IPS-11a (cell line): ENCODE measurements around the gene SIPA1.

ENCODE experiments used
- H3K4me3 ChIP-seq: one replicate; pipeline ENCODE4 v1.5.1; 2013; ENCODE audit warnings: low read depth, low read length, control low read depth

Gene SIPA1

DNA sequence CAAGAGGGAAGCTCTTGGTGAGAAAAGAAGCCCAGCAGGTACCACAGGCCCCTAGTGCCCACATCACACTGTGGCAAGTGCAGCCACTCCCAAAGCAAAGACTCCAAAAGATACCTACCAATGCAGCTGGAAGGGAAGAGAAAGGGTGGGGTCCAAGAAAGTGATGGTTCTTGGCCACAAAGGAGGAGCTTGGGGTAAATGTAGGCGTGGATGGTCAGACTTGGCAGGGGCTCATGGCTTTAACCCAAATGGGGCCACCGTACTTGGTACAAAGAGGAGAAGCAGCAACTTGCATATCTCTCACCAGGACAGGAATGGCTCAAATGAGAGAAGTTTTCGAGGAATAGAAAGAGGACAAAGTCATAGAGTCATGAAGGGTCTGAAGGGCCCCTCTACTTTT is 28.7 kb upstream of the SIPA1 start:
- no peak overlapping the region for H3K4me3 ChIP-seq

DNA sequence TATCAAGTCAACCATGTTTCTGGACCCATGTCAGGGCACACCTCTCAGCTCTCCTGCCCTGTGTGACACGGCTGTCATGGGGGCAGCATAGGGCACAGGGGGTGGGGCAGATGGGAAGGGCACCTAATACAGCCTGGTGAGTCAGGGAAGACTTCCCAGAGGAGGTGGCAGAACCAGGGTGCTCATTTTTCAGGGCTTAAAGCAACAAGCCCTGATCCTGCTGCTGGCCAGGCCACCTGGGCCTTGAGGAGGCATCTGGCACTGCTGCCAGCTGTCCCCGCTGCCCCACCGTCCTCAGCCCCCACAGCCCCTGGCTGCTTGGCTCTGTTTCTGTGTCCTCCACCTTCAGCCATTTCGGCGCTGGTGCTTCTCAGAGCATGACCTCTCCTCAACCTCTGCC is 28.2 kb upstream of the SIPA1 start:
- H3K4me3 ChIP-seq = no peak overlapping the region

DNA sequence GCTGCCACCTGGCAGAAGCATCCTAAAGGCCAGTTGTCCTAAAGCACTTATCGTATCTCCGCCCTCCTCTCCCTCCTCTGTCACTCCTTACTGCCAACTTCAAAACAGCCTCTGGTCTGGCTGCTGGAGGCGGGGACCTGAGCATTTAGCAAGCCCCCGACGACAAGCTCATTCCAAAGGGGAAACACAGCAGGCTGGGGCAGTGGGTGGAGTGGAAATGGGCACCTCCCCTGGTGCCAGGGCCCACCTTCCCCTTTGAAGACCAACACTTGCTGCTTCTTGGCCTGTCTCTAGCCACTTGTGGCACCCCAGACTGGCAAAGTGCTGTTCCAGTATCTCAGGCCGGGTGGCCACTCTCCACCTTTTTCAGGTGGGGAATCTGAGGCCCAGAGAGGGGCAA is 27.5 kb upstream of the SIPA1 start:
- no peak overlapping the region for H3K4me3 ChIP-seq

DNA sequence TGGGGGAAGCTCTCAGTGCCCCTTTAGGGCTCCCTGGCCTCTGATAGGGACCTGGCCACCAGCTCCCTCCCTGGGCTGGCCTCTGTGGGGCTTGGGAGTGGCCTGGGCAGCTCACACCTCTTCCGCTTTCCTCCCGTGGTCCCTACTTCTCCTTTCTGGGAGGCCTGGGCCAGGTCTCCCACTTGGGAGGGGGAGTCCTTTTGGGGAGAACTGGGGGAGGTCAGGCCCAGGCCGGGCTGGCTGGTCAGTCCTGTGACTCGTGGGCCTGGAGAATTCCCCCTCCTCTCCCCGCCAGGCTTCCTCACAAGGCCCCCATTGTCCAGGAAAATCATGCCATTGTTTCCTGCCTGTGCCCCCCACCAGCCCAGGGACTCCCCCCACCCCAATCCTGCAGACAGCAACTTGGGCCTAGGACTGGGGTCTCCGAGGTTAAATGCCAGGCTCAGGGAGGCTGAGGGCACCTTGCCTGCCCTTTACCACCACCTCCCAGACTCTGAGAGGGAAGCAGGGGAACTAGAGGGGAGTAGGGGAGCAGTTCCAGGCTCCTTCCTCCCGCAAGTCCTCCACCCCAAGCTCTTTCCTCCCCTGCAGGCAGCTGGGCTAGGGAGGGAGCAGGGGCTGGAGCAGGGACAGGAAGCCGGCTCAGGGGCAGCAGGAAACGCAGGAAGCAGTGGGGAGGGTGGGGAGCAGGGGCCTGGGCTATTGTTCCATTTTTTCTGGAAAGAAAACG is 26.7 kb upstream of the SIPA1 start:
- H3K4me3 ChIP-seq = no peak overlapping the region

DNA sequence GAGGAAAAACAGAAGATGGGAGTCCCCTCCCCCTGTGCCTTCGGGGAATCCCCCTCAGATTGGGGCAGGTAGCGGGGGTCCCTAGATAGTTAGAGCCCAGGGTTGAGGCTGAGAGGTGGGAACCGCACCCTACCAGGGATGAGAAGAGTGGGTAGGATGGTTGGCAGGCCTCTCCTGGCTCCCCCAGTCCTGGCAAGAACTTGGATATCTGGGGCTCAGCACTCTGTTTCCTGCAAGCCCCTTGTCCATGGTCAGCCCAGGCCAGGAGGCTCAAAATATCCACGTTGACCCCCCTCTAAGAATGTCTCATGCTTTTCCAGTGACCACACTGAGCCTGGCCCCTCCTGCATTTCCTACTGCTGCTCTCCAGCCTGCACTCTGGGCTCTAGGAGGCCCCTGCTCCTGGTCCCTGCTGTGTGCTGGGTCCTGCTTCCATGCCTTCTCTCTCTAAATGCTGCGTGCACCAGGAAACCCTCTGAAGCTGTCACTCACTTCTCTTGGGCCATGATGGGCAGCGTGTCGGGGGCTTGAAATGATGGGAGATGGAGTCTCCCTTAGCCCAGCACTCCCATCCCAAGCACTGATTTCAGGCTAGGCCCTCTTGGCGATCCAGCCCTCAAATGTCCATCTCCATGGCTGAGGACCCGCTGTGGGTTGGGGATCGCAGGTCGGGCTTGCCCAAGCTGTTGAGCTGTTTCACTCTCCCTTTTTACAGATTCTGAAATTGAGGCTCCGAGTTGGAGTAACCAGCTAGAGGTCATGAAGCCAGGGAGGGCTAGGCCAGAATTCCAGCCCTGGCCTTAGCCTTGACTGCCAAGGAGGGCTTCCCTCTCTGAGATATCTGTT is 25.9 kb upstream of the SIPA1 start:
- no peak overlapping the region for H3K4me3 ChIP-seq

DNA sequence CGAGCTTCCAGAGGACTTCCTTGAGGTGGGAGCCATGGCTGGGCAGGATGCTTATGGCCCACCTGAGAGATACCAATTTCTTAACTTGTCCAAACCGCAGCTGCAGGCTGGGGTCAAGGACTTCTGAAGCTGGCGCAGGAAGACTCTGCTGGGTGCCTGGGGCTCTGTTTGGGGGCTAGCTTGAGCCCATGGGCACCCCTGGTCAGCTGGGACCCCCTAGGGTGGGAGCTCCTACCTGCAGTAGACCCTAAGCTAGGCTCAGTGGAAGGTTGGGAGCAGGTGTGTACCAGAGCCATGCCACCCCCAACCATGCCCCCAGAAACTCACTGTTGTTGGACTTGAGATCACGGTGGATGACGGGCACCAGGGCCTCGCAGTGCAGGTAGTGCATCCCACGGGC is 25.2 kb upstream of the SIPA1 start:
- H3K4me3 ChIP-seq = no peak overlapping the region

DNA sequence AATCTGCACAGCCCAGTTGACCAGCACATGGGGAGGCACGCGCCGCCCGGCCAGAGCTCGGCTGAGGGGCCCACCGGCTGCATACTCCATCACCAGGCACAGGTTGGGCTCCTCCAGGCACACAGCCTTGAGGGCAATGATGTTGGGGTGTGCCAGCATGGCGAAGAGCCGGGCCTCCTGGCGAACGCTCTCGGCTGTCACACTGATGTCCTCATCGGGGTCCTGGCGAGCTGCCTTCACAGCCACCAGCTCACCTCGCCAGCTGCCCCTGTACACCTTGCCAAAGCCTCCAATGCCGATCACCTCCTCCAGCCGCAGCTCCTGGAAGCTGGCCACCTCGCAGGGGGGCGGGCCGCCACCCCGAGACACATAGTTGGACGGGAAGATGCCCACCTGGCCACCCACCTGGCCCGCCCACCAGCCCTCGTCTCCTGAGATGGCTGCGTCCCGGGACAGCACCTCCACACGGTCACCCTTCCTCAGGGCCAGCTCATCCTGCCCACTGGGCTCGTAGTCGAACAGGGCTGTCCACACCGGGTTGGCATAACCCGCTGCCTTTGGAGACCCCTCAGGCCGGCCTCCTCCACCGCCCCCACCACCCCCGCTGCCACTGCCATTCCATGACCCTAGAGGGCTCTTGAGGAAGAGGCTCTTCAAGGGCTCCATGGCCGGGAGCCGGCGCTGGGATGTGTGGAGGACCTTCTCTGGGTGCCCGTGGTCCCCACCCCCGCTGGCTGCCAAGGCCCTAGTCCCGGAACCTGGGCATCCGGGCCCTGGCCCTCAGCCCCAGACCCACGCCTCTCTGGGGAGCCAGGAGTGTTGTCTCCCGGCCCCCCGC is 24.6 kb upstream of the SIPA1 start:
- peak overlapping the region; percentile 69 for H3K4me3 ChIP-seq

DNA sequence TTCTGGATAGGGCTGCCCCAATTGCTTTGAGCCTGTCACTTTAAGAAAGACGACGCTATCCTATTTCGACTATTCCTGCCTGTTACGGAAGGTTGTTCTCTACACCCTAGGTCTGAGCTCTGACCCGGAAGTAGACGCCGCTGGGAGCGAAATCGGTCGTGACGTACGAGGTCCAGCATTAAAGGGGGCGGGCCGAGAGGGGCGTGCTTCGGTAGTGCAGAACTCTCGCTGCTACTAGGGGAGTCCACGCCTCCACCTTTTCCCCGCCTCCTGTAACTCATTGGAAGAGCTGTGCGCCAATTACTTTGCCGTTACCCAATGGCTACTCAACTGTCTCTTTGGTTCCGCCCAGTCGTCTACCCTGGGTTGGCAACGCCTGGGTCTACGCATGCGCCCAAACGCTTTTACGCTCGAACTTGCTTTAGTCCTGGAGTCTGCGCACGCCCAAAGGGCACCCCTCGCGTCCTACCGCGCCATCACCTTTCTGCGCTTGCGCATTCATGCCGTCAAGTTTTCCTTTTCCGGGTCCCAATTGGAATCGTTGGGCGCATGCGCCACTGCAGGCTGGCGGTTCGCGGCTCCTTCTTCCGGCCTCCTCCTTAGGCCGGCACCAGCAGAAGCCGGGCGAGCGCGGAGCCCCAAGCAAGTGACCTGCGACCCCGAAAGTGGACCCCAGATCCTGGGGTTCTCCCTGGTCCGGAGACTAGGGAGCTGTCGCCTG is 22.5 kb upstream of the SIPA1 start, which contains the start of gene PCNX3:
Gene PCNX3, plus strand, starts transcription at position 548 of the 721 bp plus-strand sequence. CDS start 536 bp downstream, outside the sequence.
- peak within 1 kb of the TSS; percentile 81 for H3K4me3 ChIP-seq

DNA sequence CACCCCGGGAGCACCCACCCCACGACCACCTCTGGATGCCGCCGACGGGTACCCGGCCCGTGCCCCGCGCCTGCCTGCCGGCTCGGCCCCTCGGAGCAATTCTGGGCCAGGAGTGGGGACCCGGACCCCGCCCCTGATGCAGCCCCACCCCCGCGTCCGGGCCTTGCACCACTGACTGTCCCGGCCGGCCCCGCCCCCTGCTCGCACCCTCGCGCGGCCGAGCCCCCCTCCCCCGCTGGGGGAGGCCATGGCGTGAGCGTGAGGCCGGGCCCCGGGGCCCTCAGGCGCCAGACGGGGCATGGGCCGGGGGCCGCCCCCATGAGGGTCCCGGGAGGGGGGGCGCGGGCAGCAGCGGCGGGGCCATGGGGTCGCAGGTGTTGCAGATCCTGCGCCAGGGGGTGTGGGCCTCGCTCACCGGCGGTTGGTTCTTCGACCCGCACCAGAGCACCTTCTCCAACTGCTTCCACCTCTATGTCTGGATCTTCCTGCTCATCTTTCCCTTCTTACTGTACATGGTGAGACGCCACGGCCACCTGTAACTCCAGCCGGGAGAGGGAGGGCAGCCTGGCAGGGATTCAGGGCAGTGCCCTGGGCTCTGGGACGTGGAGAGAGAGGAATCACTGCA is 21.8 kb upstream of the SIPA1 start:
- peak overlapping the region; percentile 81 for H3K4me3 ChIP-seq

DNA sequence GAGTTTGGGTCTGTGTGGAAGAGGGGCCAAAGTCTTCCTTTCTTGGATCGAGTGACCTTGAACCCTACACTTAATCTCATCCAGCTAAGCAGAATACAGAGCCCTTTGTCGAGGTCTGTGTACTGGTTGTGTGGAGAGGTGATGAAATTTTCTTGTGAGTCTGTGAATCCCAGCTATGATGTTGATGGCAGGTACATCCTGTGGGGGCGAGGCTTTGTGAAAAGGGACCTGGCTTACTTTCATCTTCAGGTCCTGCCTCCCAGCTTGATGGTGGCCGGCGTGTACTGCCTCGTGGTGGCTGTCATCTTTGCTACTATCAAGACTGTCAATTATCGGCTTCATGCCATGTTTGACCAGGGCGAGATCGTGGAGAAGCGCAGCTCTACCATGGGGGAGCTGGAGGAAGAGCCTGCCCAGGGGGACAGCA is 21.3 kb upstream of the SIPA1 start:
- peak overlapping the region; percentile 81 for H3K4me3 ChIP-seq

DNA sequence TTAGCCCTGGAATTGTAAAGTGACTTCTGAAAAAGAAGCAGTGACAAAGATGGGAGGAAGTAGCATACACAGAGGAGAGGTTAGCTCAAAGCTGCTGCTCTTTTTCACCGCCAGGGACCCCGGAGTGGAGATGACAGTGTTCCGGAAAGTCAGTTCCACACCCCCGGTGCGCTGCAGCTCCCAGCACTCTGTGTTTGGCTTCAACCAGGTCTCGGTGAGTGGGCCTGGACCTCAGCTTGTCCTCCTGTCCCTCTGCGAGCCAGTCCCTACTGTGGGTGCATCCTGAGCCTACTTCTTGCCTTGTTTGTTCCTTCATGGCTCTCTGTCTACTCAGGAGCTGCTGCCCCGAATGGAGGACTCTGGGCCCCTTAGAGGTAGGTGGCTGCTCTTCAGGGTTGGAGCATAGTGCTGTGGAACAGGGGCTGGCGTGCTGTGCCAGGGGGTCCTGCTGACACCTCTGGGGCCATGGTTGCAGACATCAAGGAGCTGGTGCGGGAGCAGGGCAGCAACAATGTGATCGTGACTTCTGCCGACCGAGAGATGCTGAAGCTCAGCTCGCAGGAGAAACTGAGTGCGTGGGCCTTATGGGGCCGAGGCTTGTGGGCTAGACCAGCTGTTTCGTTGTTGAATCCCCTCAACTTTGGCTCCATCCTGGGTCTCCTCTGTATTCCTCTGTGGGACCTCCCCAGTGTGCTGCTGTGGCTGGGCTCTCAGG is 20.6 kb upstream of the SIPA1 start:
- no peak overlapping the region for H3K4me3 ChIP-seq

DNA sequence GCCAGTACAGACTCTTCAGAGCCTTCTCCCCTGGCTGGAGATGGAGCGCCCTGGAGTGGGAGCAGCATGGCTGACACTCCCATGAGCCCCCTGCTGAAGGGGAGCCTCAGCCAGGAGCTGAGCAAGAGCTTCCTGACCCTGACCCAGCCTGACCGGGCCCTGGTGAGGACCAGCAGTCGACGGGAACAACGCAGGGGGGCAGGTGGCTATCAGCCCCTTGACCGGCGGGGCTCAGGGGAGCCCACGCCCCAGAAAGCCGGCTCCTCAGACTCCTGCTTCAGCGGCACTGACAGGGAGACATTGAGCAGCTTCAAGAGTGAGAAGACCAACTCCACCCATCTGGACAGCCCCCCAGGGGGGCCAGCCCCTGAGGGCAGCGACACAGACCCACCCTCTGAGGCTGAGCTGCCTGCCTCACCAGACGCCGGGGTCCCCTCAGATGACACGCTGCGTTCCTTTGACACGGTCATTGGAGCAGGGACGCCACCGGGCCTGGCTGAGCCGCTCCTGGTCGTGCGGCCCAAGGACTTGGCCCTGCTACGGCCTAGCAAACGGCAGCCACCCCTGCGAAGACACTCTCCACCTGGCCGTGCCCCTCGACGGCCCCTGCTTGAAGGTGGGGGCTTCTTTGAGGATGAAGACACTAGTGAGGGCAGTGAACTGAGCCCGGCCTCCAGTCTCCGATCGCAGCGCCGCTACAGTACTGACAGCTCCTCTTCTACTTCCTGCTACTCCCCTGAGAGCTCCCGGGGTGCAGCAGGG is 19.7 kb upstream of the SIPA1 start:
- H3K4me3 ChIP-seq = no peak overlapping the region

DNA sequence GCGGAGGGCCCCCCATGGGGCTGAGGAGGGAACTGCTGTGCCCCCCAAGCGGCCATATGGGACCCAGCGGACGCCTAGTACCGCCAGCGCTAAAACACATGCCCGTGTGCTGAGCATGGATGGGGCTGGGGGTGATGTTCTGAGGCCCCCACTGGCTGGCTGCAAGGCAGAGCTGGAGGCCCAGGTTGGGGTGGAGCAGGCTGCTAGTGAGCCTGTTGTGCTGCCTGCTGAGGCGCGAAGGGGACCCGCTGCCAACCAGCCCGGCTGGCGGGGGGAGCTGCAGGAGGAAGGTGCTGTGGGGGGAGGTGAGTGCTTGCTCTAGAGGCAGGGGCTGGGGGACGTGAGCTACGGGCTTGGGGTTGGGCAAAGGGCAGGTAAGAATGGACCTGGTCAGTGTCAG is 19.1 kb upstream of the SIPA1 start:
- H3K4me3 ChIP-seq = no peak overlapping the region

DNA sequence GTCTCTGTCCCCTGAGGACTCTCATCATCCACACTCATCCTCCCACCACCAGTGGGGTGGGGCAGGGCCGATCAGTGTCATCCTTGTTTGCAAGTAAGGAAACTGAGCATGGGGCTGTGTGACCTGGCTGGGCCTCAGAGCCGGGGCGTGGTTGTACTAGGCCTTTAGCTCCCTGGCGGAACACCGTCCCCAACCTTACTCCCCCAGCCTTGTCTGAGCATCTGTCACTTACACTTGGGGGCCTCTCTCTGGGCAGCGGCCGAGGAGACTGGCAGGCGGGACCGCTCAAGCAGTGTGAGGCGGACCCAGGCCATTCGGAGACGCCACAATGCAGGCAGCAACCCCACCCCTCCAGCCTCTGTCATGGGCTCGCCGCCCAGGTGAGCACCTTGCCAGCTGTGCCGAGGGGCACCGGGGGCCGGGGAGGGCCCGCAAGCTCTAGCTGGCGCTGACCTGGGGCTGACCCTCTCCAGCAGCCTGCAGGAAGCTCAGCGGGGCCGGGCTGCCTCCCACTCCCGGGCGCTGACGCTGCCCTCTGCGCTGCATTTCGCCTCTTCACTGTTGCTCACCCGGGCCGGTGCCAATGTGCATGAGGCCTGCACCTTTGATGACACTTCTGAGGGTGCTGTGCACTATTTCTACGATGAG is 18.5 kb upstream of the SIPA1 start:
- H3K4me3 ChIP-seq = no peak overlapping the region

DNA sequence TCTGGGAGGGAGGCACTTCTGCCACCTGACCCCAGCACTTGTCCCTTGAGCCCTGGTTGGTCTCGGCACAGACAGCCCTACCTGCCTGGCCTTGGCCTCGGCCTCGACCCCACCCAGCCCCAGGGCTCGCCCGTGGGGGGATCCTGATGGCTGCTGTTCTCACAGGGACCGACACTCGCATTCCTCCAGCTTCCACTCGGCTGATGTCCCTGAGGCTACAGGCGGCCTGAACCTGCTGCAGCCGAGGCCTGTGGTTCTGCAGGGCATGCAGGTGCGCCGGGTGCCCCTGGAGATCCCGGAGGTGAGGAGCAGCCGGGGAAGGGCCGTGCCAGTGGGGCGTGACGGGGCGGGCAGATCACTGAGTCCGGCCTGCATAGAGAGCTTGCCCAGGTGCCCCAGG is 17.2 kb upstream of the SIPA1 start:
- H3K4me3 ChIP-seq = no peak overlapping the region

DNA sequence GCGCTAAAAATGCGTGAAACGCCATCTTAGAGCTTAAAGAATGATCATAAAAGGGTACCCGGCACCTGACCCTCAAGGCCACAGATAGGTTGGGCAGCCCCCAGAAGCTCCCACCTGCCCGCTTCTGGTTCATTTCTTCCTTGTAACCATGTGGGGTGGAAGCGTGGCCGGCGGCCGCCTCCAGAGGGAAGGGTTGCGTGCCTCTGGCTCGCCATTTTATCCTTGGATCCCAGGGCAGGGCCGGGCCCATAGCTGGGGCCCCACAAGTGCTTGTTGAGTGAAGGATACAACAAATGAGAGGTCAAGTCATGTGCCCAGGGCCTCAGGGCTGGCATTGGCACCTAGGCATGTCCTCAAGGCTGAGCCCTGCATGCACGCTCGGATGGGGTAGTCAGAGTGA is 16.4 kb upstream of the SIPA1 start:
- H3K4me3 ChIP-seq = no peak overlapping the region

DNA sequence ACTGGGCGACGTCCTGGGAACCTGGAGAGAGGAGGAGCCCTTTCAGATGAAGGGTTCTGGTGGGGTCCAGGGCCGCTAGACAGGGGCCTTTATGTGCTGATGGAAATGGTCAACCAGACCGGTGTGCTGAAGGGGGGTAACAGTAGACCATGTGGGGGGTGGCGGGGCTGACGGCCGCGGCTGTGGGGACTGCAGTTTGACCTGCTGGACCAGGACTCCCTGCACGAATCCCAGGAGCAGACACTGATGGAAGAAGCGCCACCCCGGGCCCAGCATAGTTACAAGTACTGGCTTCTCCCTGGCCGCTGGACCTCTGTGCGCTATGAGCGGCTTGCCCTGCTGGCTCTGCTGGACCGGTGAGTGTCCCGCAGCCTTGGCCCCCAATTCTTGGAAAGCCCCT is 15.9 kb upstream of the SIPA1 start:
- no peak overlapping the region for H3K4me3 ChIP-seq

DNA sequence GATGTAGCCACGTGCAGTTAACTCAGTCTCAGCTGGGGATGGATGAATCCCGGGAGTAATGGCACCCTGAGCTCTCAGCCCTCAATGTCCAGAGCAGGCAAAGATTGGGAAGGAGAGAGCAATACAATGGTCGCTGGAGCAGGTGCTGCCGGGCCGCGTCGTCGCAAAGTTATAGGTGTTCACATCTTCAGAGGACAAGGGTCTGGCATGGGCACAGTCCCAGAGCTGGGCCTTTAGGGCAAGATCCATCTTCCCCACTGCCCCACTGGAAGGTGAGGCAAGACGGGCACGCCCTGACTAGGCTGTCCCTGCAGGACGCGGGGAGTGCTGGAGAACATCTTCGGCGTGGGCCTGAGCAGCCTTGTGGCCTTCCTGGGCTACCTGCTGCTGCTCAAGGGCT is 14.7 kb upstream of the SIPA1 start:
- no peak overlapping the region for H3K4me3 ChIP-seq
